ENCODE results near the gene USP40. TPM values are rescaled to one million over a fixed set of nuclear protein-coding genes. Genes with fewer than 3 reads are reported as not detected.

USP40 gene
- total RNA-seq, 1 donor from 2014 or later, result 32.9 TPM

GRCh38 chr2:233531955-233532354 is 34.6 kb downstream of the USP40 start:
- H3K4me1 Mint-ChIP-seq, result no peaks in the 10 kb centered on the region
- peaks cover 12% of the 10 kb centered on the region for H3K36me3 Mint-ChIP-seq
- H3K4me1 ChIP-seq, result peaks cover 7% of the 10 kb centered on the region
- no peaks in the 10 kb centered on the region for H4K20me1 ChIP-seq (ENCODE audit: low read depth)
- TF ChIP-seq CTCF (IDR thresholded peaks at IDR 0.05), result no peak
- TF ChIP-seq EZH2 (IDR thresholded peaks at IDR 0.05), result no peak
- no peak for TF ChIP-seq EZH2phosphoT487 (IDR thresholded peaks at IDR 0.05)
- H3F3A ChIP-seq (ENCODE audit: low read depth), result no peaks in the 10 kb centered on the region
- H3K9ac ChIP-seq, result no peak overlapping the region
- H3K9me3 ChIP-seq (ENCODE audit: low read depth), result no peaks in the 10 kb centered on the region
- H3K27me3 ChIP-seq, result no peaks in the 10 kb centered on the region
- no peak overlapping the region for H3K27ac Mint-ChIP-seq
- H3K27ac ChIP-seq, result no peak overlapping the region
- no peaks in the 10 kb centered on the region for H3K36me3 ChIP-seq
- no peaks in the 10 kb centered on the region for H3K79me2 ChIP-seq (ENCODE audit: low read depth)
- H3K4me3 ChIP-seq, result no peak overlapping the region
- H3K27me3 Mint-ChIP-seq (ENCODE audit: insufficient read depth, low read depth), result no peaks in the 10 kb centered on the region
- no peak overlapping the region for H3K4me2 ChIP-seq
- H3K4me3 Mint-ChIP-seq, result no peak overlapping the region
- H2AFZ ChIP-seq (replicated peaks), result no peak overlapping the region
- no peak for DNase-seq (ENCODE audit: low spot score)
- H3K9me3 Mint-ChIP-seq, result no peaks in the 10 kb centered on the region

DNA sequence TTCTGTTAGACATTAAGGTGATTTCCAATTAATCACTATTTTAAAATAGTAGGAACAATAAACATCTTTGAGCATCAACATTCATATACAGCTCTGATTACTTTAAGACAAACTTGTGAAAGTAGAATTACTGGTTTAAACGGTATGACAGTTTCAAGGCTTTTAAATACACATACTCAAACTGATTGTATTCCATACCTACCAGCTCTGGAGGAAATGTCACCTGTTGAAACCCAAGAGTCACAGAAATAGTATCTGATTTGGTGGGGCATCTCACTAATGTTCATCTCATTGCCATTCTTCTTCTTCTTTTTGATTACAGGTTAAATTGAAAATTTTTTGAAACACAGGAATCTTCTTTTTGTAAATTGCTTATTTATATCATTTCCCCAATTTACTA is 36.2 kb downstream of the USP40 start:
- H3K4me3 Mint-ChIP-seq, result no peak overlapping the region
- H3K27me3 Mint-ChIP-seq (ENCODE audit: insufficient read depth, low read depth), result no peaks in the 10 kb centered on the region
- H3K36me3 Mint-ChIP-seq, result peaks cover 8% of the 10 kb centered on the region
- TF ChIP-seq CTCF (IDR thresholded peaks at IDR 0.05) (no peak), EZH2phosphoT487 (IDR thresholded peaks at IDR 0.05) (no peak), EZH2 (IDR thresholded peaks at IDR 0.05) (no peak)
- H3F3A ChIP-seq (ENCODE audit: low read depth), result no peaks in the 10 kb centered on the region
- no peak overlapping the region for H3K27ac ChIP-seq
- no peaks in the 10 kb centered on the region for H3K4me1 Mint-ChIP-seq
- H3K4me2 ChIP-seq, result no peak overlapping the region
- H3K9me3 ChIP-seq (ENCODE audit: low read depth), result no peaks in the 10 kb centered on the region
- no peak overlapping the region for H3K4me3 ChIP-seq
- no peak for DNase-seq (ENCODE audit: low spot score)
- no peak overlapping the region for H3K27ac Mint-ChIP-seq
- H3K27me3 ChIP-seq, result no peaks in the 10 kb centered on the region
- H3K9ac ChIP-seq, result no peak overlapping the region
- no peaks in the 10 kb centered on the region for H3K9me3 Mint-ChIP-seq
- H3K4me1 ChIP-seq, result peaks cover 7% of the 10 kb centered on the region
- H2AFZ ChIP-seq (replicated peaks), result no peak overlapping the region
- H4K20me1 ChIP-seq (ENCODE audit: low read depth), result no peaks in the 10 kb centered on the region
- no peaks in the 10 kb centered on the region for H3K79me2 ChIP-seq (ENCODE audit: low read depth)
- no peaks in the 10 kb centered on the region for H3K36me3 ChIP-seq

- Histone ChIP-seq H3K27ac (no peak overlapping the region), H3K36me3 (no peaks in the 10 kb centered on the region), H4K20me1 (ENCODE audit: low read depth) (no peaks in the 10 kb centered on the region), H3F3A (ENCODE audit: low read depth) (no peaks in the 10 kb centered on the region), H3K9me3 (ENCODE audit: low read depth) (no peaks in the 10 kb centered on the region), H3K4me1 (no peaks in the 10 kb centered on the region), H3K4me2 (no peak overlapping the region), H2AFZ (replicated peaks) (no peak overlapping the region), H3K79me2 (ENCODE audit: low read depth) (no peaks in the 10 kb centered on the region), H3K9ac (no peak overlapping the region), H3K27me3 (no peaks in the 10 kb centered on the region), H3K4me3 (no peak overlapping the region)
- TF ChIP-seq EZH2phosphoT487 (IDR thresholded peaks at IDR 0.05), result no peak
- TF ChIP-seq CTCF (IDR thresholded peaks at IDR 0.05), result no peak
- TF ChIP-seq EZH2 (IDR thresholded peaks at IDR 0.05), result no peak
- no peak for DNase-seq (ENCODE audit: low spot score)
- Mint-ChIP-seq H3K27me3 (ENCODE audit: insufficient read depth, low read depth) (no peaks in the 10 kb centered on the region), H3K36me3 (peaks cover 12% of the 10 kb centered on the region), H3K9me3 (no peaks in the 10 kb centered on the region), H3K4me3 (no peak overlapping the region), H3K27ac (no peak overlapping the region), H3K4me1 (no peaks in the 10 kb centered on the region)
These were observed 38.4 kb downstream of the USP40 start for GRCh38 chr2:233528182-233528581.
